Duodenal mucosa (tissue), 2 donors: Measurements from ENCODE around the gene TUBGCP3.

Experiments
- H3K27ac ChIP-seq: one replicate; pipeline ENCODE4 v1.7.0; 2013; ENCODE audit warnings: low read depth, low read length
- H3K27me3 ChIP-seq, 2 donors: one replicate each; pipeline ENCODE4 v1.7.0; 2013; ENCODE audit warnings: low read length in 2 of 2, control low read depth in 1 of 2; ENCODE audit not compliant: insufficient read depth in 2 of 2, control insufficient read depth in 1 of 2
- H3K36me3 ChIP-seq, 2 donors: one replicate each; pipeline ENCODE4 v1.7.0; 2013; ENCODE audit warnings: low read length in 2 of 2, control low read depth in 1 of 2; ENCODE audit not compliant: insufficient read depth in 2 of 2, control insufficient read depth in 1 of 2
- H3K4me1 ChIP-seq, 2 donors: one replicate each; pipeline ENCODE4 v1.7.0; 2013; ENCODE audit warnings: low read length in 2 of 2, control low read depth in 1 of 2; ENCODE audit not compliant: insufficient read depth in 2 of 2, control insufficient read depth in 1 of 2
- H3K4me3 ChIP-seq, 2 donors: one replicate each; pipeline ENCODE4 v1.7.0; 2013; ENCODE audit warnings: low read length in 2 of 2, low read depth in 1 of 2
- H3K9ac ChIP-seq, 2 donors: one replicate each; pipeline ENCODE4 v1.7.0; 2013; ENCODE audit warnings: low read length in 2 of 2, low read depth in 1 of 2
- H3K9me3 ChIP-seq, 2 donors: one replicate each; pipeline ENCODE4 v1.7.0; 2013; ENCODE audit warnings: low read length in 2 of 2, control low read depth in 1 of 2; ENCODE audit not compliant: control insufficient read depth in 1 of 2

The TUBGCP3 gene

GRCh38 chr13:112580211-112580610, 7.7 kb downstream of the TUBGCP3 start:
- peaks cover 8 to 17% of the 10 kb centered on the region in 2 donors for H3K4me1 ChIP-seq
- no peaks in the 10 kb centered on the region for H3K27me3 ChIP-seq
- H3K36me3 ChIP-seq: no peaks in the 10 kb centered on the region
- H3K9ac ChIP-seq: no peak overlapping the region
- H3K4me3 ChIP-seq: no peak overlapping the region
- H3K27ac ChIP-seq: no peak overlapping the region
- H3K9me3 ChIP-seq: no peaks in the 10 kb centered on the region

GRCh38 chr13:112579310-112579843, 8.6 kb downstream of the TUBGCP3 start:
- Histone ChIP-seq H3K36me3 (no peaks in the 10 kb centered on the region), H3K27me3 (no peaks in the 10 kb centered on the region), H3K4me3 (no peak overlapping the region), H3K9ac (no peak overlapping the region), H3K4me1 (peaks cover 16 to 24% of the 10 kb centered on the region in 2 donors), H3K9me3 (no peaks in the 10 kb centered on the region), H3K27ac (no peak overlapping the region)

- Histone ChIP-seq H3K27me3 (no peaks in the 10 kb centered on the region), H3K27ac (no peak overlapping the region), H3K9me3 (no peaks in the 10 kb centered on the region), H3K4me1 (peaks cover 23 to 28% of the 10 kb centered on the region in 2 donors), H3K4me3 (no peak overlapping the region), H3K36me3 (no peaks in the 10 kb centered on the region), H3K9ac (no peak overlapping the region)
Measured at GRCh38 chr13:112576768-112577167, 11.2 kb downstream of the TUBGCP3 start.

- H3K27ac ChIP-seq: no peak overlapping the region
- no peaks in the 10 kb centered on the region for H3K36me3 ChIP-seq
- no peak overlapping the region for H3K9ac ChIP-seq
- H3K4me3 ChIP-seq: no peak overlapping the region
- no peaks in the 10 kb centered on the region for H3K27me3 ChIP-seq
- H3K9me3 ChIP-seq: no peaks in the 10 kb centered on the region
- peaks cover 23 to 28% of the 10 kb centered on the region in 2 donors for H3K4me1 ChIP-seq
Measured at GRCh38 chr13:112576191-112576590, 11.8 kb downstream of the TUBGCP3 start.

- Histone ChIP-seq H3K4me1 (peaks cover 23 to 28% of the 10 kb centered on the region in 2 donors), H3K9me3 (no peaks in the 10 kb centered on the region), H3K9ac (no peak overlapping the region), H3K36me3 (no peaks in the 10 kb centered on the region), H3K4me3 (no peak overlapping the region), H3K27me3 (no peaks in the 10 kb centered on the region), H3K27ac (no peak overlapping the region)
Measured at GRCh38 chr13:112575675-112576074, 12.3 kb downstream of the TUBGCP3 start.

- Histone ChIP-seq H3K4me3 (no peak overlapping the region), H3K27ac (no peak overlapping the region), H3K36me3 (no peaks in the 10 kb centered on the region), H3K9ac (no peak overlapping the region), H3K4me1 (peaks cover 23 to 28% of the 10 kb centered on the region in 2 donors), H3K27me3 (no peaks in the 10 kb centered on the region), H3K9me3 (no peaks in the 10 kb centered on the region)
Measured at GRCh38 chr13:112574834-112575613, 12.9 kb downstream of the TUBGCP3 start.

GRCh38 chr13:112574416-112574815, 13.5 kb downstream of the TUBGCP3 start:
- no peak overlapping the region for H3K4me3 ChIP-seq
- peaks cover 23 to 28% of the 10 kb centered on the region in 2 donors for H3K4me1 ChIP-seq
- H3K9ac ChIP-seq: no peak overlapping the region
- no peaks in the 10 kb centered on the region for H3K27me3 ChIP-seq
- H3K9me3 ChIP-seq: no peaks in the 10 kb centered on the region
- H3K27ac ChIP-seq: no peak overlapping the region
- no peaks in the 10 kb centered on the region for H3K36me3 ChIP-seq

GRCh38 chr13:112573710-112574109, 14.2 kb downstream of the TUBGCP3 start:
- Histone ChIP-seq H3K9ac (no peak overlapping the region), H3K9me3 (no peaks in the 10 kb centered on the region), H3K4me1 (peaks cover 23 to 28% of the 10 kb centered on the region in 2 donors), H3K27me3 (no peaks in the 10 kb centered on the region), H3K27ac (no peak overlapping the region), H3K36me3 (peaks cover under 1 to 5% of the 10 kb centered on the region in 2 donors), H3K4me3 (no peak overlapping the region)

- Histone ChIP-seq H3K27me3 (no peaks in the 10 kb centered on the region), H3K9me3 (no peaks in the 10 kb centered on the region), H3K9ac (no peak overlapping the region), H3K36me3 (peaks cover 8 to 19% of the 10 kb centered on the region in 2 donors), H3K27ac (no peak overlapping the region), H3K4me3 (no peak overlapping the region), H3K4me1 (peaks cover 23 to 28% of the 10 kb centered on the region in 2 donors)
Measured at GRCh38 chr13:112572366-112572765, 15.6 kb downstream of the TUBGCP3 start.

- Histone ChIP-seq H3K4me3 (no peak overlapping the region), H3K36me3 (peaks cover 8 to 30% of the 10 kb centered on the region in 2 donors), H3K9ac (no peak overlapping the region), H3K27ac (no peak overlapping the region), H3K4me1 (peaks cover 9 to 16% of the 10 kb centered on the region in 2 donors), H3K9me3 (no peaks in the 10 kb centered on the region), H3K27me3 (no peaks in the 10 kb centered on the region)
Measured at GRCh38 chr13:112569821-112570220, 18.1 kb downstream of the TUBGCP3 start.
